ENCODE measurements around the gene PRDM16.

GRCh38 chr1:3381901-3382300 lies 312.9 kb downstream of the PRDM16 start:
- TF ChIP-seq POLR2A (IDR thresholded peaks at IDR 0.05) = no peak
- TF ChIP-seq, protein P1, sequence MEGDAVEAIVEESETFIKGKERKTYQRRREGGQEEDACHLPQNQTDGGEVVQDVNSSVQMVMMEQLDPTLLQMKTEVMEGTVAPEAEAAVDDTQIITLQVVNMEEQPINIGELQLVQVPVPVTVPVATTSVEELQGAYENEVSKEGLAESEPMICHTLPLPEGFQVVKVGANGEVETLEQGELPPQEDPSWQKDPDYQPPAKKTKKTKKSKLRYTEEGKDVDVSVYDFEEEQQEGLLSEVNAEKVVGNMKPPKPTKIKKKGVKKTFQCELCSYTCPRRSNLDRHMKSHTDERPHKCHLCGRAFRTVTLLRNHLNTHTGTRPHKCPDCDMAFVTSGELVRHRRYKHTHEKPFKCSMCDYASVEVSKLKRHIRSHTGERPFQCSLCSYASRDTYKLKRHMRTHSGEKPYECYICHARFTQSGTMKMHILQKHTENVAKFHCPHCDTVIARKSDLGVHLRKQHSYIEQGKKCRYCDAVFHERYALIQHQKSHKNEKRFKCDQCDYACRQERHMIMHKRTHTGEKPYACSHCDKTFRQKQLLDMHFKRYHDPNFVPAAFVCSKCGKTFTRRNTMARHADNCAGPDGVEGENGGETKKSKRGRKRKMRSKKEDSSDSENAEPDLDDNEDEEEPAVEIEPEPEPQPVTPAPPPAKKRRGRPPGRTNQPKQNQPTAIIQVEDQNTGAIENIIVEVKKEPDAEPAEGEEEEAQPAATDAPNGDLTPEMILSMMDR (IDR thresholded peaks at IDR 0.05) = no peak

All from testis (tissue), 2 donors.